Mammary epithelial cell (primary cell): ENCODE data around the gene SPIB.

ENCODE experiments used
- EZH2 ChIP-seq: IDR thresholded peaks from 2 replicates; pipeline ENCODE4 v1.6.1; 2012; ENCODE audit warnings: low read length, inconsistent platforms, borderline replicate concordance
- TF ChIP-seq, protein P1 (sequence below), 2 donors: IDR thresholded peaks in 1 of 2; conservative IDR thresholded peaks in 1 of 2; 2 replicates each; pipeline ENCODE4 v1.5.1; 2011 to 2012; ENCODE audit warnings: inconsistent platforms in 2 of 2, low read length in 2 of 2, mild to moderate bottlenecking in 2 of 2, control low read depth in 1 of 2, low read depth in 1 of 2; ENCODE audit not compliant: insufficient read depth in 1 of 2; ENCODE audit errors: extremely low read depth in 1 of 2

- TF ChIP-seq, protein P1, sequence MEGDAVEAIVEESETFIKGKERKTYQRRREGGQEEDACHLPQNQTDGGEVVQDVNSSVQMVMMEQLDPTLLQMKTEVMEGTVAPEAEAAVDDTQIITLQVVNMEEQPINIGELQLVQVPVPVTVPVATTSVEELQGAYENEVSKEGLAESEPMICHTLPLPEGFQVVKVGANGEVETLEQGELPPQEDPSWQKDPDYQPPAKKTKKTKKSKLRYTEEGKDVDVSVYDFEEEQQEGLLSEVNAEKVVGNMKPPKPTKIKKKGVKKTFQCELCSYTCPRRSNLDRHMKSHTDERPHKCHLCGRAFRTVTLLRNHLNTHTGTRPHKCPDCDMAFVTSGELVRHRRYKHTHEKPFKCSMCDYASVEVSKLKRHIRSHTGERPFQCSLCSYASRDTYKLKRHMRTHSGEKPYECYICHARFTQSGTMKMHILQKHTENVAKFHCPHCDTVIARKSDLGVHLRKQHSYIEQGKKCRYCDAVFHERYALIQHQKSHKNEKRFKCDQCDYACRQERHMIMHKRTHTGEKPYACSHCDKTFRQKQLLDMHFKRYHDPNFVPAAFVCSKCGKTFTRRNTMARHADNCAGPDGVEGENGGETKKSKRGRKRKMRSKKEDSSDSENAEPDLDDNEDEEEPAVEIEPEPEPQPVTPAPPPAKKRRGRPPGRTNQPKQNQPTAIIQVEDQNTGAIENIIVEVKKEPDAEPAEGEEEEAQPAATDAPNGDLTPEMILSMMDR (conservative IDR thresholded peaks at IDR 0.05 in 1 of 2, IDR thresholded peaks at IDR 0.05 in 1 of 2; ENCODE audit: extremely low read depth in 1 of 2, insufficient read depth in 1 of 2, low read depth in 1 of 2, low read length in 2 of 2) = no peak
- no peak for TF ChIP-seq EZH2
Observed at GRCh38 chr19:50422397-50423278, 3.9 kb downstream of the SPIB start.
